Measurements from ENCODE around the gene SBF2. TPM values are rescaled to one million over a fixed set of nuclear protein-coding genes. Genes with fewer than 3 reads are reported as not detected.

The SBF2 gene
- total RNA-seq, 4 donors from 2014 or later: 20.6 to 48.6 (median 26.0) TPM

- intact Hi-C loops (cut with DNase I): no loop called here
- 0% methylated on average over 5 to 12 of the region's 45 CpGs for WGBS, 2 donors
- Histone ChIP-seq H3K27me3 (no peaks in the 10 kb centered on the region), H3K9me3 (no peaks in the 10 kb centered on the region), H3K36me3 (no peaks in the 10 kb centered on the region), H3K27ac (peak overlapping the region; percentile 95 to 99 (median 96)), H3K4me3 (peak overlapping the region; percentile 78 to 100 (median 84)), H3K4me1 (peaks cover 11 to 54% (median 21%) of the 10 kb centered on the region in 3 donors)
- DNase-seq: no peak
- TF ChIP-seq CTCF (IDR thresholded peaks at IDR 0.05) (no peak), POLR2A (IDR thresholded peaks at IDR 0.05) (peak in 1 of 4 donors; percentile 5)
Measured at GRCh38 chr11:10294290-10294953, 403 bp upstream of the SBF2 start.

GRCh38 chr11:10291801-10292638, 2.0 kb downstream of the SBF2 start:
- H3K9me3 ChIP-seq: no peaks in the 10 kb centered on the region
- DNase-seq: no peak
- peaks cover 11 to 61% (median 31%) of the 10 kb centered on the region in 3 donors for H3K4me1 ChIP-seq
- TF ChIP-seq POLR2A (IDR thresholded peaks at IDR 0.05) (no peak), CTCF (IDR thresholded peaks at IDR 0.05) (no peak)
- peaks cover 0 to 10% (median 0%) of the 10 kb centered on the region in 3 donors for H3K36me3 ChIP-seq
- H3K27me3 ChIP-seq: no peaks in the 10 kb centered on the region
- intact Hi-C loops (cut with DNase I): no loop called here
- H3K27ac ChIP-seq: peak overlapping the region; percentile 57 to 99 (median 96)
- WGBS, 2 donors: 55 to 67% methylated on average over 6 to 15 of the region's 17 CpGs
- peak overlapping the region in 1 of 4 donors; percentile 83 for H3K4me3 ChIP-seq

- Histone ChIP-seq H3K4me3 (no peak overlapping the region), H3K27ac (no peak overlapping the region), H3K9me3 (no peaks in the 10 kb centered on the region), H3K27me3 (no peaks in the 10 kb centered on the region), H3K4me1 (peaks cover 11 to 64% (median 40%) of the 10 kb centered on the region in 3 donors), H3K36me3 (peaks cover 0 to 10% (median 0%) of the 10 kb centered on the region in 3 donors)
- no peak for TF ChIP-seq POLR2A (IDR thresholded peaks at IDR 0.05)
- TF ChIP-seq CTCF (IDR thresholded peaks at IDR 0.05): no peak
- 79 to 88% methylated on average over 5 to 6 of the region's 10 CpGs for WGBS, 2 donors
- intact Hi-C loops (cut with DNase I): no loop called here
- DNase-seq: no peak
Measured at GRCh38 chr11:10289765-10290380, 4.1 kb downstream of the SBF2 start.

GRCh38 chr11:10288881-10289764, 4.9 kb downstream of the SBF2 start:
- intact Hi-C loops (cut with DNase I): no loop called here
- no peak for DNase-seq
- no peak for TF ChIP-seq CTCF (IDR thresholded peaks at IDR 0.05)
- no peak for TF ChIP-seq POLR2A (IDR thresholded peaks at IDR 0.05)
- 74 to 79% methylated on average over 6 to 11 of the region's 24 CpGs for WGBS, 2 donors
- no peaks in the 10 kb centered on the region for H3K27me3 ChIP-seq
- peaks cover 11 to 65% (median 41%) of the 10 kb centered on the region in 3 donors for H3K4me1 ChIP-seq
- H3K27ac ChIP-seq: no peak overlapping the region
- H3K4me3 ChIP-seq: no peak overlapping the region
- no peaks in the 10 kb centered on the region for H3K9me3 ChIP-seq
- H3K36me3 ChIP-seq: peaks cover 0 to 10% (median 0%) of the 10 kb centered on the region in 3 donors

Data from esophagus squamous epithelium (tissue), 5 donors.